HG02970 (cell line): ENCODE measurements around the gene RCAN3.
"Not testable (repeated sequence)": the region's sequence is repeated elsewhere in the genome, so short reads cannot be mapped to it uniquely, and the experiment has no call there.

Source experiments
- ATAC-seq: cut with Tn5 transposase; IDR thresholded peaks from one replicate; pipeline ENCODE4 v1.9.1; 2021; ENCODE audit warnings: mild to moderate bottlenecking, moderate library complexity, moderate number of reproducible peaks; ENCODE audit not compliant: unreplicated experiment, low FRiP score

The RCAN3 gene

GRCh38 chr1:24545662-24546061, 43.0 kb downstream of the RCAN3 start:
- ATAC-seq, result no peak

GRCh38 chr1:24547195-24547594, 44.6 kb downstream of the RCAN3 start:
- no peak for ATAC-seq

GRCh38 chr1:24548070-24548469, 45.4 kb downstream of the RCAN3 start:
- ATAC-seq, result no peak

GRCh38 chr1:24549210-24549609, 46.6 kb downstream of the RCAN3 start:
- not testable (repeated sequence) for ATAC-seq

- ATAC-seq, result no peak
Observed at GRCh38 chr1:24551290-24551959, 48.8 kb downstream of the RCAN3 start.

- ATAC-seq, result no peak
Observed at GRCh38 chr1:24551960-24552571, 49.4 kb downstream of the RCAN3 start.

- no peak for ATAC-seq
Observed at GRCh38 chr1:24553931-24554330, 51.3 kb downstream of the RCAN3 start.

GRCh38 chr1:24554714-24555113, 52.1 kb downstream of the RCAN3 start:
- no peak for ATAC-seq

- no peak for ATAC-seq
Observed at GRCh38 chr1:24555591-24556413, 53.2 kb downstream of the RCAN3 start, which contains the start of gene NCMAP. NCMAP (plus strand) TSS chr1:24556087; CDS start chr1:24595431, 39,344 bp downstream.

GRCh38 chr1:24556414-24556795, 53.8 kb downstream of the RCAN3 start:
- ATAC-seq, result no peak

- no peak for ATAC-seq
Observed at GRCh38 chr1:24557220-24557619, 54.6 kb downstream of the RCAN3 start.

GRCh38 chr1:24557711-24558131, 55.1 kb downstream of the RCAN3 start:
- no peak for ATAC-seq

GRCh38 chr1:24558455-24558854, 55.8 kb downstream of the RCAN3 start:
- ATAC-seq, result no peak

- no peak for ATAC-seq
Observed at GRCh38 chr1:24558902-24559791, 56.5 kb downstream of the RCAN3 start.

GRCh38 chr1:24560361-24560760, 57.7 kb downstream of the RCAN3 start:
- no peak for ATAC-seq

GRCh38 chr1:24562625-24563024, 60.0 kb downstream of the RCAN3 start:
- ATAC-seq, result no peak

- ATAC-seq, result no peak
Observed at GRCh38 chr1:24564695-24565094, 62.1 kb downstream of the RCAN3 start.

- ATAC-seq, result no peak
Observed at GRCh38 chr1:24566236-24566867, 63.7 kb downstream of the RCAN3 start.

GRCh38 chr1:24567792-24568388, 65.3 kb downstream of the RCAN3 start:
- ATAC-seq, result no peak

- ATAC-seq, result no peak
Observed at GRCh38 chr1:24568475-24568874, 65.8 kb downstream of the RCAN3 start.
